Anterior cingulate cortex (tissue), 58 donors: ENCODE data around the gene ALG3.

ENCODE experiments used
- DNase-seq, 58 donors: peaks; one replicate each; lab custom pipeline; 2025; lab: John Stamatoyannopoulos, UW

ALG3 gene

DNA sequence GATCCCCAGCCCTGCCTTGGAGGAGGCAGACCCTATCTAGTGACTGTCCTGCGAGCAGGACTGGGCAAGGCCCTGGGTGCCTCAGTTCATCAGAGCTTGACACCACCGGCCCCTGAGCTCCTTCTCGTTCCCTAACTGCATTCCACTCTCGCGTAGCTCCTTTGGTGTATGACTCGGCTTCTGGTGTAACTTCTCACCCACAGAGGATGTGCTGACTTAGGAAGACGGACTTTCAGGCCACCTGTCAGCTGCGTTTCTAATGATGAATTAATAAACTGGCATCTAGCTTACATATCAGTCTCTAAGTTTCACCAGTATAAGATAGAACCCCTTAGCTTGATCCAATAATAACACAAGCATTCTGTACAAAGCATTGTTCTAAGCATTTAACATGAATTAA, 45.2 kb downstream of the ALG3 start:
- no peak for DNase-seq

- DNase-seq, result no peak
These were observed 47.9 kb downstream of the ALG3 start for GRCh38 chr3:184200825-184201224.

DNA sequence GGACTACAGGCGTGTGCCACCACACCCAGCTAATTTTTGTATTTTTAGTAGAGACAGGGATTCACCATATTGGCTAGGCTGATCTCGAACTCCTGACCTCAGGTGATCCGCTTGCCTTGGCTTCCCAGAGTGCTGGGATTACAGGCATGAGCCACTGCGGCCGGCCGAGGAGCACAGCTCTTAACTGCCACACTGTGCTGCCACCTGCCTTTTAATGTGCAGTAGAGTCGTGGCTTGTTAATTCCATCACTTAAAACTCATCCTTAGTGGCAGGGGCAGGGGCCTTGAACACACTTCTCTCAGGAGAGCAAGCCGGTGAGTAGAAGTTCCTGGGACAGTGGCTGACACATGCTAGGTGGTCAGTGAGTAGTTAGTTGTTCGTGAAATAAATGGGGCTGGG, 50.3 kb downstream of the ALG3 start:
- DNase-seq, result no peak

GRCh38 chr3:184196536-184196935, 52.2 kb downstream of the ALG3 start:
- no peak for DNase-seq

GRCh38 chr3:184193991-184194539, 54.7 kb downstream of the ALG3 start:
- DNase-seq, result no peak

DNA sequence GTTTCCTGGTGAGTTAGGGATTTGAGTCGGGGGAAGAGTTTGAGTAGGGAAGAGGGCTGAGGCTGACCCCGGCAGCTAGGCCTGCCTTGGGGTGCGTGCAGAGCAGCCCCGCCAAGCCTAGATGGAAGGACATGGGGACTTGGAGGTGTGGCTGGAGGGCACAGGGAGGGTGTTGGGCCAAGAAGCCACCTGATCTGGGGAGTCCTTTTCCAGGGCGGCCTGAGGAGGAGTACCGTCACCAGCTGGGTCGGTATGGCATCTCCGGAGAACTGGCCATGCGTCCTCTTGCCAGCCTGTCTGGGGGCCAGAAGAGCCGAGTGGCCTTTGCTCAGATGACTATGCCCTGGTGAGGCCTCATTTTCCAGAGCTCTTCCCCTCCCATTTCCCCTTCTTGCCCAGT, 55.9 kb downstream of the ALG3 start:
- DNase-seq, result no peak
